Measurements from ENCODE around the gene CFHR5. TPM values are rescaled to one million over a fixed set of nuclear protein-coding genes. Genes with fewer than 3 reads are reported as not detected.

Gene CFHR5
- total RNA-seq, 2 experiments from 2014 or later, result not detected

DNA sequence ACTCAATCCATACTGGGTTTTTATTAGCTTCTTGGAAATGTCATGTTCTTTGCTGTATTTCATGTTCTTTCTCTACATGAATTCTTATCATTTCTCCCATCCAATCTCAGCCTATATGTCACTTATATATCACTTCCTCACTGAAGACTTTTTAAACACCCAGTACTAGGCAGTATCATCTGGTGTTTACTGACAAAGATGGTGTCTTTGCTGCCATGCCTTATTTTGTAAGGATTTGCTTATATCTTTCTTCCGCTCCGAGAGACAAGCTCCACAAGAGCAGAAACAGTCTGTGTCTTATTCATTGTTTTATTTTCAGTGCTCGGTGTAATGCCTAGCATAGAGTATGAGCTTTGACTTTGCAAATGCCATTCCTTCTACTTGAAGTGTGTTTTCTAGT, 59.5 kb downstream of the CFHR5 start:
- ATAC-seq (ENCODE audit: low read depth), result no peak

DNA sequence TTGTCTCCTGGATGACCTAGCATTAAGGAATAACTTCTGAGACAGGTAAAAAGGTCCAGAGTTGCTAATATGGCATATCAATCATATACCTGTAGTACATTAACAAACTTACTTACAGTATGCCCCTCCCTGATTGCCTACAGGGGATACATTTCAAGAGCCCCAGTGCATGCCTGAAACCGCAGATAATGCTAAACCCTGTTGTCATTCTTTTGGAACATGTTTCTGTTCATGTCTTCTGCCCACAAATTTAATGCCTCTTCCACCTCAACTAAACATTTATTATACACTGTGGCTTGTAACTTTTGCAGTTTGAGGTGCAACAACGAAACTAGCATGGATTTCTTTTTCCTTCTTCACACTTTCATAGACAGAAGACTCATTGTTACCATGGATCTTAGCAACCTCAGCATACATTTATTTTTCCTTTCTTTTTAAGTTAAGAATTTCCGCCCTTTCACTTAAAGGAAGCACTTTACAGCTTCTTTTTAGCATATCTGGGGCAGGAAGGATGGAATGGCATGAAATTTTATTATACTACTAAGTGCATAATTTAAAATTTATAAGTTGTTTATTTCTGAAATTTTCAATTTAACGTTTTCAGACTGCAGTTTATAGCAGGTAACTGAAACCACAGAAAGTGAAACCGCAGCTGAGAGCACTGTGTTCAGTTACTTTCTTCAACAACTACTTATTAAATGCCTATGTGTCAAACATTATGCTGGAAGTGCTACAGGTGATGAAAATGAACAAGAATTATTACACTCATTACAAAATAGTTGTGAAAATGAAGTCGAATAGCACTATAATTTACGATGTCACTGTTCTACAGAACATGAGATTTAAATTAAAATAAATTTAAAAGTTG, 64.4 kb downstream of the CFHR5 start:
- Mint-ChIP-seq H3K36me3 (no peaks in the 10 kb centered on the region), H3K4me3 (no peak overlapping the region), H3K27me3 (peaks cover 8% of the 10 kb centered on the region), H3K9me3 (no peaks in the 10 kb centered on the region), H3K4me1 (no peaks in the 10 kb centered on the region), H3K27ac (no peak overlapping the region)
- DNase-seq (no peak), ATAC-seq (ENCODE audit: low read depth) (no peak)
- POLR2A ChIA-PET, result no interaction called here

More for the DNA sequence above, 59.5 kb downstream of the CFHR5 start:
- H3K27ac Mint-ChIP-seq, result no peak overlapping the region
- POLR2A ChIA-PET, result no interaction called here
- peaks cover 3% of the 10 kb centered on the region for H3K27me3 Mint-ChIP-seq
- no peaks in the 10 kb centered on the region for H3K9me3 Mint-ChIP-seq
- H3K4me3 Mint-ChIP-seq, result no peak overlapping the region
- DNase-seq, result no peak
- no peaks in the 10 kb centered on the region for H3K4me1 Mint-ChIP-seq
- H3K36me3 Mint-ChIP-seq, result no peaks in the 10 kb centered on the region

DNA sequence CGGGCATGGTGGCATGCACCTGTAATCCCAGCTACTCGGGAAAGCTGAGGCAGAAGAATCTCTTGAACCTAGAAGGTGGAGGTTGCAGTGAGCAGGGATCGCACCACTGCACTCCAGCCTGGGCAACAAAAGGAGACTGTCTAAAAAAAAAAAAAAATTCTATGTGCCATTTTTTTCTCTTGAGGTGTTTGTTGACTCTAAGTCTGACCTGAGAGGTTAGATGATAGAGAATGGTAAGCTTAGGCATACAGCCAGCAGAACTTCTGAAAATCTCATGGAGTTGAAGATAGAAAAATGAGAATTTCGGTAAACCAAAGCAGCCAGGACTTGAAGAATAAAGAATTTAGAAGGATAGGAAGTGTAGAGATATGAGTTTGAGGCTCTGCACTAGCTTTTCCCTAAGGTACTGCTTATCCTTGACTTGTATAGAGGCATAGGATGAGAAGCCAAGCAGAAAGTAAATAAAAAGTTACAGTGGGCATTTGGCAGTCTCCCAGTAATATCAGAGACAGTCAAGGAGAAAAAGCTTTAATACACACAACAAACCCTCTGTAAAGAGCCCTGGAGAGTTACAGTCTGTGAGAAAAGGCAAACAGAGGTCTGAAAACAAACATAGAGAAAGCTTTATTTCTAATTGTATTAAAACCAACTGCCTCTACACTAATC, 65.5 kb downstream of the CFHR5 start:
- Mint-ChIP-seq H3K4me1 (no peaks in the 10 kb centered on the region), H3K9me3 (no peaks in the 10 kb centered on the region), H3K36me3 (no peaks in the 10 kb centered on the region), H3K27ac (no peak overlapping the region), H3K27me3 (peaks cover 10% of the 10 kb centered on the region), H3K4me3 (no peak overlapping the region)
- DNase-seq (no peak), ATAC-seq (ENCODE audit: low read depth) (no peak)
- POLR2A ChIA-PET, result no interaction called here

DNA sequence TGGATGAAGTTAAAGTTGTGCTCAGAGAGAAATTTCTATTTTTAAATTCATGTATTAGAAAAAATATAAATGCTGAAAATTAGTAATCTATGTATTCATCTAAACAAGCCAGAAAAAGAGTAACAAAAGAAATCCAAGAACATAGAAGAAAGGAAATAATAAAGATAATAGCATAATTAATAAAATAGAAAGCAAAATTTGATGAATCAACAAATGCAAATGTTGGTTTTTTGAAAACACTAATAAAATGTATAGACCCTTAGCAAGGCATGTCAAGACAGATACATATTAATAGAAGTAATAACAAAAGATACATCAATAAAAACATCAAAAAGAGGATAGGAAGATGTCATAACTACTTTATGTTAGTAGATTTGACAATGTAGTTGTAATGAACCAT, 71.7 kb downstream of the CFHR5 start:
- no peak overlapping the region for H3K27ac Mint-ChIP-seq
- ATAC-seq (ENCODE audit: low read depth) (no peak), DNase-seq (no peak)
- H3K4me1 Mint-ChIP-seq, result no peaks in the 10 kb centered on the region
- POLR2A ChIA-PET, result no interaction called here
- peaks cover 7% of the 10 kb centered on the region for H3K27me3 Mint-ChIP-seq
- H3K36me3 Mint-ChIP-seq, result no peaks in the 10 kb centered on the region
- no peak overlapping the region for H3K4me3 Mint-ChIP-seq
- no peaks in the 10 kb centered on the region for H3K9me3 Mint-ChIP-seq

Other genes starting within 250 kb of the CFHR5 start
- not detected for gene CFHR3, start 202.7 kb upstream of the CFHR5 start, total RNA-seq
- not detected for gene CFHR1, start 157.8 kb upstream of the CFHR5 start, total RNA-seq
- gene CFHR4, start 89.5 kb upstream of the CFHR5 start, total RNA-seq, result not detected
- gene CFHR2, start 33.8 kb upstream of the CFHR5 start, total RNA-seq, result not detected
- gene F13B, start 89.7 kb downstream of the CFHR5 start, total RNA-seq, result not detected
- 10 to 100 TPM; 55.9 to 57.2 TPM for gene ASPM, start 169.1 kb downstream of the CFHR5 start, total RNA-seq
- gene ZBTB41, start 223.7 kb downstream of the CFHR5 start, total RNA-seq, result 1 to 10 TPM; 7.4 to 8.8 TPM

Data from activated naive CD8-positive, alpha-beta T cell treated with anti-CD3 and anti-CD28 coated beads, Interleukin-2, amount 10 ng/mL, durations not matched to agents 7 days and 5 days (primary cell).